ENCODE results near the gene KCNIP1. TPM values are rescaled to one million over a fixed set of nuclear protein-coding genes. Genes with fewer than 3 reads are reported as not detected.
"Not testable (repeated sequence)": the region's sequence is repeated elsewhere in the genome, so short reads cannot be mapped to it uniquely, and the experiment has no call there.

KCNIP1 gene
- total and polyA plus RNA-seq, 8 donors: 0.20 to 0.73 (median 0.31) TPM; not detected in 3

- DNase-seq: no peak
- Histone ChIP-seq H3K36me3 (no peaks in the 10 kb centered on the region), H3K9me3 (no peaks in the 10 kb centered on the region), H3K27ac (peak overlapping the region; percentile 70 to 88 (median 80)), H3K4me1 (peaks cover 20 to 40% (median 36%) of the 10 kb centered on the region in 4 donors), H3K4me3 (no peak overlapping the region), H3K27me3 (no peaks in the 10 kb centered on the region)
- intact Hi-C loops (cut with DNase I; ENCODE audit: low total_unique reads): no loop called here
- TF ChIP-seq CTCF (IDR thresholded peaks at IDR 0.05) (no peak), EP300 (IDR thresholded peaks at IDR 0.05) (no peak), POLR2A (IDR thresholded peaks at IDR 0.05) (no peak), POLR2AphosphoS5 (IDR thresholded peaks at IDR 0.05) (no peak)
- WGBS, 5 donors: 40 to 66% (median 49%) methylated on average over 3 of the region's 3 CpGs
Measured at GRCh38 chr5:170758481-170758880, 254.7 kb downstream of the KCNIP1 start.

GRCh38 chr5:170760113-170760512 lies 256.3 kb downstream of the KCNIP1 start:
- peaks cover 20 to 38% (median 34%) of the 10 kb centered on the region in 4 donors for H3K4me1 ChIP-seq

GRCh38 chr5:170761048-170761707 lies 257.4 kb downstream of the KCNIP1 start:
- H3K27me3 ChIP-seq: no peaks in the 10 kb centered on the region
- TF ChIP-seq POLR2A (IDR thresholded peaks at IDR 0.05) (no peak), EP300 (IDR thresholded peaks at IDR 0.05) (no peak), POLR2AphosphoS5 (IDR thresholded peaks at IDR 0.05) (no peak), CTCF (IDR thresholded peaks at IDR 0.05) (no peak)
- 80 to 95% (median 88%) methylated on average over 7 of the region's 7 CpGs for WGBS, 5 donors

More at GRCh38 chr5:170760113-170760512, 256.3 kb downstream of the KCNIP1 start:
- H3K4me3 ChIP-seq: no peak overlapping the region
- 68 to 74% (median 72%) methylated on average over 6 to 9 of the region's 9 CpGs for WGBS, 5 donors
- TF ChIP-seq POLR2AphosphoS5 (IDR thresholded peaks at IDR 0.05) (no peak), CTCF (IDR thresholded peaks at IDR 0.05) (no peak), EP300 (IDR thresholded peaks at IDR 0.05) (no peak), POLR2A (IDR thresholded peaks at IDR 0.05) (no peak)
- peak overlapping the region in 3 of 5 donors; percentile 39 to 88 (median 78) for H3K27ac ChIP-seq
- H3K27me3 ChIP-seq: no peaks in the 10 kb centered on the region
- H3K36me3 ChIP-seq: no peaks in the 10 kb centered on the region
- intact Hi-C loops (cut with DNase I; ENCODE audit: low total_unique reads): no loop called here
- no peak for DNase-seq
- H3K9me3 ChIP-seq: no peaks in the 10 kb centered on the region

GRCh38 chr5:170761708-170762066 lies 257.9 kb downstream of the KCNIP1 start:
- H3K4me3 ChIP-seq: no peak overlapping the region
- 81 to 96% (median 91%) methylated on average over 6 of the region's 6 CpGs for WGBS, 5 donors

More at GRCh38 chr5:170761048-170761707, 257.4 kb downstream of the KCNIP1 start:
- Histone ChIP-seq H3K4me3 (no peak overlapping the region), H3K27ac (no peak overlapping the region), H3K36me3 (no peaks in the 10 kb centered on the region), H3K9me3 (no peaks in the 10 kb centered on the region), H3K4me1 (peaks cover 18 to 30% (median 25%) of the 10 kb centered on the region in 4 donors)
- DNase-seq: no peak
- intact Hi-C loops (cut with DNase I; ENCODE audit: low total_unique reads): no loop called here

GRCh38 chr5:170762298-170762697 lies 258.5 kb downstream of the KCNIP1 start:
- DNase-seq; H3K4me3 ChIP-seq; intact Hi-C loops (cut with DNase I; ENCODE audit: low total_unique reads); H3K27ac ChIP-seq; H3K9me3 ChIP-seq; H3K36me3 ChIP-seq; H3K27me3 ChIP-seq: not testable (repeated sequence)
- peaks cover 9 to 27% (median 16%) of the 10 kb centered on the region in 4 donors for H3K4me1 ChIP-seq
- WGBS, 5 donors: 94 to 99% (median 97%) methylated on average over 7 to 9 of the region's 9 CpGs

More at GRCh38 chr5:170761708-170762066, 257.9 kb downstream of the KCNIP1 start:
- Histone ChIP-seq H3K27ac (no peak overlapping the region), H3K4me1 (peaks cover 13 to 28% (median 22%) of the 10 kb centered on the region in 4 donors), H3K9me3 (no peaks in the 10 kb centered on the region), H3K36me3 (no peaks in the 10 kb centered on the region), H3K27me3 (no peaks in the 10 kb centered on the region)
- TF ChIP-seq POLR2AphosphoS5 (IDR thresholded peaks at IDR 0.05) (no peak), POLR2A (IDR thresholded peaks at IDR 0.05) (no peak), EP300 (IDR thresholded peaks at IDR 0.05) (no peak), CTCF (IDR thresholded peaks at IDR 0.05) (no peak)
- intact Hi-C loops (cut with DNase I; ENCODE audit: low total_unique reads): no loop called here
- DNase-seq: no peak

GRCh38 chr5:170765868-170766267 lies 262.0 kb downstream of the KCNIP1 start:
- H3K27ac ChIP-seq; H3K36me3 ChIP-seq; DNase-seq; intact Hi-C loops (cut with DNase I; ENCODE audit: low total_unique reads); H3K4me1 ChIP-seq; H3K4me3 ChIP-seq; H3K27me3 ChIP-seq; H3K9me3 ChIP-seq: not testable (repeated sequence)
- 75 to 83% (median 77%) methylated on average over 9 of the region's 9 CpGs for WGBS, 5 donors

Data from stomach (tissue), 9 donors.